Stimulated activated CD8-positive, alpha-beta memory T cell treated with anti-CD3 and anti-CD28 coated beads, Interleukin-12 subunit alpha, Interleukin-12 subunit beta, amount 100 ng/mL, for 1 hour (primary cell): ENCODE data around the gene EVC2.

Experiments
- DNase-seq: peaks from one replicate; pipeline ENCODE4 v3.0.0-alpha.2; 2020; ENCODE audit warnings: low read depth

The EVC2 gene, protein sequence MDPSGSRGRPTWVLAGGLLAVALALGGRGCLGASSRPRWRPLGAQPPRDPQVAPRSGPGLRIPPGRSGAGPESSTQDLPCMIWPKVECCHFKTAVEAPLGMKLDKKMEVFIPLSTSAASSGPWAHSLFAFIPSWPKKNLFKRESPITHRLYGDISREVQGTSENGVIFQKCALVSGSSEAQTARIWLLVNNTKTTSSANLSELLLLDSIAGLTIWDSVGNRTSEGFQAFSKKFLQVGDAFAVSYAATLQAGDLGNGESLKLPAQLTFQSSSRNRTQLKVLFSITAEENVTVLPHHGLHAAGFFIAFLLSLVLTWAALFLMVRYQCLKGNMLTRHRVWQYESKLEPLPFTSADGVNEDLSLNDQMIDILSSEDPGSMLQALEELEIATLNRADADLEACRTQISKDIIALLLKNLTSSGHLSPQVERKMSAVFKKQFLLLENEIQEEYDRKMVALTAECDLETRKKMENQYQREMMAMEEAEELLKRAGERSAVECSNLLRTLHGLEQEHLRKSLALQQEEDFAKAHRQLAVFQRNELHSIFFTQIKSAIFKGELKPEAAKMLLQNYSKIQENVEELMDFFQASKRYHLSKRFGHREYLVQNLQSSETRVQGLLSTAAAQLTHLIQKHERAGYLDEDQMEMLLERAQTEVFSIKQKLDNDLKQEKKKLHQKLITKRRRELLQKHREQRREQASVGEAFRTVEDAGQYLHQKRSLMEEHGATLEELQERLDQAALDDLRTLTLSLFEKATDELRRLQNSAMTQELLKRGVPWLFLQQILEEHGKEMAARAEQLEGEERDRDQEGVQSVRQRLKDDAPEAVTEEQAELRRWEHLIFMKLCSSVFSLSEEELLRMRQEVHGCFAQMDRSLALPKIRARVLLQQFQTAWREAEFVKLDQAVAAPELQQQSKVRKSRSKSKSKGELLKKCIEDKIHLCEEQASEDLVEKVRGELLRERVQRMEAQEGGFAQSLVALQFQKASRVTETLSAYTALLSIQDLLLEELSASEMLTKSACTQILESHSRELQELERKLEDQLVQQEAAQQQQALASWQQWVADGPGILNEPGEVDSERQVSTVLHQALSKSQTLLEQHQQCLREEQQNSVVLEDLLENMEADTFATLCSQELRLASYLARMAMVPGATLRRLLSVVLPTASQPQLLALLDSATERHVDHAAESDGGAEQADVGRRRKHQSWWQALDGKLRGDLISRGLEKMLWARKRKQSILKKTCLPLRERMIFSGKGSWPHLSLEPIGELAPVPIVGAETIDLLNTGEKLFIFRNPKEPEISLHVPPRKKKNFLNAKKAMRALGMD

DNA sequence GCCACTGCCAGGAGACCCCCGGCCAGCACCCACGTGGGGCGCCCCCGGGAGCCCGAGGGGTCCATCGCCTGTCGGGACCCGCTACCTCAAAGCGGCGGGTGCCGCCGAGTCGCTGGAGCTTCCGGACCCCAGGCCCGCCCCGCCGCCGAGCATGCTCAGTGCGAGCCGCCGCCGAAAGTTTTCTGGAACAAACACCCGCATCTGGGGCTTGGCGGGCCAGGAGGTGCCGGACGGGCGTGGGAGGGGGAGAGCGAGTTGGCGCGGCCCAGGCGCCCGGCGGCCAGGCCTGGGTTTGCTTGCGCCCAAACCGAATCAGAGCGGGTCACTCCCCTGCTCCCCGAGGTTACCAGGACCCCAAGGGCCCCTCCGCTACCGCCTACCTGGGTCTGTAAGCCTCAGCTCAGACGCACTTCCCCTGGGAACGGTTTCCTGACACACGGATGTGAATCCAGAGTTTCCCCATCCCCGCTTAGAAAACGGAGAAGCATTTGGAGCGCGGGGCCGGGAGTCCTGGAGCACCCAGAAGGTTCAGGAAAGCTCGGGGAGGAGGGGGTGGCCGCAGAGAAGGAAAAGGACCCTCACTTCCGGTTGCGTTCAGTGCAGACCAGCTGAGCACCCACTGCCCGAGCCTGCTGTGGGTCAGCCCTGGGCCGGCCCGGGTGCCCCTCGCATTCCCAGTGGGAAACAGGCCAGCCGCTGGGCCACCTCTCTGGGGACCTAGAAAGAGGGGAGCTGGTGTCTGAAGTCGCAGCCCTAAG, at the start of gene EVC2:
Gene EVC2 (minus strand): TSS at position 111 of the 758 bp plus-strand sequence. CDS start 46 bp downstream, at position 65.
- no peak for DNase-seq

DNA sequence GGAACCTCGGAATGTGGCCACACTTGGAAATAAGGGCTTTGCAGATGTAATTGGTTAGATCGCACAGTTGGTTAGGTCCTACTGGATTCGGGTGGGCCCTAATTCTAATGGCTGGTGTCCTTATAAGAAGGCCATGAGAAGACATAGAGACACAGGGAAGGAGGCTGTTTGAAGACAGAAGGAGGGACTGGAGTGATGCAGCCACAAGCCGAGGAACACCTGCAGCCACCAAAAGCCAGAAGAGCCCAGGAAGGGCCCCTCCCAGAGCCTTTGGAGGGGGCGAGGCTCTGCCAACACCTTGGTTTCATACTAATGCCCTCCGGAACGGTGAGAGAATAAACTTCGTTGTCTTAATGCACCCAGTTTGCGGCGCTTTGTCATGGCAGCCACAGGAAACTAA, 49.6 kb upstream of the EVC2 start:
- no peak for DNase-seq

DNA sequence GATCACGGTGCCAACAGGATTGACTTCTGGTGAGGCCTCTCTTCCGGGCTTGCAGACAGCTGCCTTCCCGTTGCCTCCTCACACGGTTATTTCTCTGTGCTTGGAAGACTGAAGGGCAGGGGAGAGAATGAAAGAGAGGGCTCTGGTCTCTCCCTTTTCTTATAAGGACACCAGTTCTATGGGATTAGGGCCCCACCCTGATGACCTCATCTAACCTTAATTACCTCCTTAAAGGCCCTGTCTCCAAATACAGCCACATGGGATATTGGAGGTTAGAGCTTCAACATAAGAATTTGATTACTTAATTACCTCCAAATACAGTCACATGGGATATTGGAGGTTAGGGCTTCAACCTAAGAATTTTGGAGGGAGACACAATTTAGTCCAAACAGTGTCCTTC, 49.2 kb upstream of the EVC2 start:
- DNase-seq, result no peak

DNA sequence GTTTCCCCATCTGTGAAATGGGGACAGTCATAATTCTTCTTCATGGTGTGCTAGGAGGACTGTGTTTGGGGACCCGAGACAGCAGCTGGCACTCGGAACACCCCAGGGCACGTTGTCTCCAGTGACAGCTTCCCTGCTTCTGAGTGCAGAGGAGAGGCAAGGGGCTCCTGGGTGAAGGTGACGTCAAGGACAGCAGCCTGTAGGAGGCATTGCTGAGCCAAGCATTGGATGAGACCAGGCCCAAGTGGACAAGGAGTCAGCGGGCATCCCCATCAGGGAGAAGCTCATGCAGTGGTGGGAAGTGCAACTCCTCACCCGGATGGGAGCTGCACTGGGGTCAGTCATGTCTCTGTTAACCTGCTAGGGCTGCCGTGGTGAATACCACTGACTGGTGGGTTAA, 48.7 kb upstream of the EVC2 start:
- no peak for DNase-seq

DNA sequence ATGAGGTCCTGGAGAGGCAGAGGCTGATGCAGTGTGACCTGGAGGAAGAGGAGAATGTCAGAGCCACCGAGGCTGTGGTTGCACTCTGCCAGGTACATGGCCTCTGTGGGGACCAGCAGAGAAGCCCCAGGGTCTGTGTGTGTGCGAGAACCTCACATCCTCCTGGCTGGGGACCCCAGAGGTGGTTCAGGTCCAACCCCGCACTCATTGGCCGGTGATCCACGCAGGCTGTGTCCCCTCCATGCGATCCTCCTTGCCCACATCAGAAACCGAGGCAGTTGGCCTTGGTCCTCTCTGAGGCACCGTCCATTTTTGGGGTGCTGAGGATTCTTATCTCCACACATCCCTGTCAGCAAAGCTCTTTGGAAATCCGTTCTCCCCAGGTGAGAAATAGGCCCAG, 47.9 kb upstream of the EVC2 start:
- DNase-seq, result no peak

DNA sequence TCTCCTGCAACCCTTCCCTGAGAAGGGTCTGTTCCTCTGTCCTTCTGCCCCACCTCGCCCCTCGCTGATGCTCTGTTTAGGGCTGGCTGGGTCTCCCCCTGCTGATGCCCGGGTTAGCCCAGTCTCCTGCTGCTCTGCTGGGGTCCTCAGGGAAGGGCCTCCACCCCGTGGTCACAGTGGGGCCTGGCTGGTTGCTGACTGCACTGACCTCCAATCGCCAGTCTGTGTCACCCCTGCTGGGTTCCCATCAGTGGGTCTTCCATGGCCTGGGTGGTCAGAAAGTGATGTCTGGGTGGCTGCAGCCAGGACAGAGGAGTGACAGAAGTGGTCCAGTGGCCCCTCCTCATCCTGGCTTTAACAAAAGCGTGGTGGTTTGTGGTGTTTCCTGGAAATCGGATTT, 47.3 kb upstream of the EVC2 start:
- DNase-seq, result no peak

DNA sequence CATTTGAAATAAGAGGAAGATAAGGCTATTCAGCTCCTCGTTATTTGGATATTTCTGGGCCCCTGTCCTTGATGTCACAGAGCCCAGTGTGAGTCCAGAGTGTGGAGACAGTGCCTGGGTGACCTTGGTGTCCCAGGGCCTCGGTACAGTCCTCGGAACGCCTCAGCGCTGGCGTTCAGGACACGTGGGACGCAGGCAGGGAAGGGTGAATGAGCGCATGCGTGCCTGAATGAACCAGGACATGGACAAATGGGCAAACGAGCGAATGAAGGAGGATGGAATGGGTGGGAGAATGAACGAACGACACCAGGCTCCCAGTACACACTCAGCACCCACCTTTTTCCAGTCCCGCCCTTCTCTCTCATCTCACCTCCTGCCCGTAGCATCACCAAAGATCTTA, 46.8 kb upstream of the EVC2 start:
- no peak for DNase-seq

DNA sequence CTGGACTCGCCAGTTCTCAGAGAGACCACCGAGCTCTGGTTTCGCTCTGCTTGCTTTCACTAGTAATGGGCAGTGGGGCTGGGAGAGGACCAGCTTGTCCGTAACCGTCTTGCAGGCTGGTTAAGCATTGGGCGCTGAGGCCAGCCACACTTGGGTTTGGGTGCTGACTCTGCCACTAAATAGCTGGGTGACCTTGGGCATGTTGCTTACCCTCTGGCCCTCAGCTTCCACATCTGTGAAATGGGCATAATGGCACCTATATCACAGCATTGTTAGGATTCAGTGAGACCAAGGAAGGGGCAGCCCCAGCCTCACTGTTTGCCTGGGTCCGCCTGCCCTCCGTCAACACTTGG, 46.1 kb upstream of the EVC2 start:
- no peak for DNase-seq

DNA sequence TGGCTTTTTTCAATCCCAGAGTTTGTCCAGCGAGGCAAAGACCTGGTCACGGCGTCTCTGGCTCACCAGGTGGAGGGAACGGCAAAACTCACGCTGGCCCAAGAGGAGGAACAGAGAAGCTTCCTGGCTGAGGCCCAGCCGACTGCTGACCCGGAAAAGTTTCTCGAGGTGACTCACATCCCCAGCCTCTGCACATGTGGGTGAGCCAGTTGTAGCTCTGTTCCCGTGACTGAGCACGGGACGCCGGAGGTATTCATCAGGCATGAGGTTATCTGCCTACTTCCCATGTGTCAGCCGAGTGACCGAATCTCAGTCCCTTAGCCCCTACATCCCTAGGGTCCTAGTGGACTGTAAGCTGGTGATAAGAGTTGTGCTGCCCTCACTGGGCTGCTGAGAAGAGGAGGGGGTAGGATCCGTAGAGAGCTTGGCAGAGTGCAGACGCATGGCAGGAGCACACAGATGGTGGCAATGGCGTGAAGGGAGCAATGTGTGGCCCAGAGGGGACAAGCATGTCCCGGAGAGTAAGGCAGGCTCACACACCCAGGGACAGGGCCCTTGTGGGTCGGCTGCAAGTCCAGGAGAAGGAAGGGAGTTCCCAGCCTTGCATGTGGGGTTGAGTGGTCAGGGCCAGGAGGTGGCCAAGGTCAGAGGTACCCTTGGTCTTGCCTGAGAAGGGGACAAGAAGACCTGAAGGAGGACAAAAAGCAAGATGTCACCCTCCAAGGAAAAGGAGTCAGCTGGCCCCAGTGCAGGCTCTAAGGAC, 45.6 kb upstream of the EVC2 start:
- DNase-seq, result no peak

DNA sequence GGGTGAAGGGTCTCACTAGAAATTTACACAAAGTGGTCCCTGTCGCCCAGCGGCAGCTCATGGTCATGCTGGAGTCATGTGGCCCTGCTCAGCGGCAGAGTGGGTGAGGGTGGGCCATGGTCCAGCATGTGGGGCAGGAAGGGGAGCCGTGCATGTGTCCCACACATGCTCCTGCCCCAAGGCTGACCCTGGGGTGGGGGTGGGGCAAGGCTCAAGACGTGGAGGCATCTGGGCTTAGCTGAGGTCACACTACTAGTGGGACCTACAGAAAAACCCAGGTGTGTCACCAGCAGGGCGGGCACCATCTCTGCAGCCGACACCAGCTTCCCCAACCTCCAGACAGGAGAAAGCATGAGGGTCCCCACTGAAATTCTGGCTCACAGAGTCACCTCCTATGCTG, 45.0 kb upstream of the EVC2 start:
- no peak for DNase-seq

DNA sequence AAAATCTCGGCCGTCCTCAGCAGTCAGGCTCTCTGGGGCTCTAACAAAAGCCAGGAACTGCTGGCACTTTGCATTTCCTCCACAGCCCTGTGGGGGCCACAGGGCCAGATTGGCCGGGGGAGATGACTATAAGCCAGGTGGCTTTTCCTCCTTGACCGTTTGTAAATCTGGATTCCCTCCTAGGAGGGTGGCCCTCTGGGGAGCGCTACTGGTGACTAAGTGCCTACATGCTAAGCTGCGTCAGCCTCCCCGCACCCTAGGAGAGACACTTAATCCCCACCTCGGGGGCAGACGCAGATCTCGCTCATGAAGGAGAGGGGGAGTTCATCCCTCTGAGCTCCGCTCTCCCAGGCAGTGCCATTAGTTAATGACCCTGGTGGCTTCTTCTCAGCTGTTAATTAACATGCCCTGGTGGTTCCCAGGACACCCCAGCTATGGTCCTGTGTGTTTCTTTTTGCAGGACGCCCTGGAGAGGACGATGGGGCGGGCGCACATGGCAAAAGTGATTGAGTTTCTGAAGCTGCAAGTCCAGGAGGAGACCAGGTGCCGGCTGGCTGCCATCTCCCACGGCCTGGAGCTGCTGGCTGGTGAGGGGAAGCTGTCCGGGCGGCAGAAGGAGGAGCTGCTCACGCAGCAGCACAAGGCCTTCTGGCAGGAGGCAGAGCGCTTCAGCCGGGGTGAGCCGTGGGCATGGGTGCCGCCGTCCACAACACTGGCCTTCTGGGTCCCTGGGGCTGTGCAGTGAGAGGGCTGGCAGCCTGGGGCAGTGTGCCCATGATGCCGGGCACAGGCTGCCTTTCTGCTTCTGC, 44.2 kb upstream of the EVC2 start:
- no peak for DNase-seq

DNA sequence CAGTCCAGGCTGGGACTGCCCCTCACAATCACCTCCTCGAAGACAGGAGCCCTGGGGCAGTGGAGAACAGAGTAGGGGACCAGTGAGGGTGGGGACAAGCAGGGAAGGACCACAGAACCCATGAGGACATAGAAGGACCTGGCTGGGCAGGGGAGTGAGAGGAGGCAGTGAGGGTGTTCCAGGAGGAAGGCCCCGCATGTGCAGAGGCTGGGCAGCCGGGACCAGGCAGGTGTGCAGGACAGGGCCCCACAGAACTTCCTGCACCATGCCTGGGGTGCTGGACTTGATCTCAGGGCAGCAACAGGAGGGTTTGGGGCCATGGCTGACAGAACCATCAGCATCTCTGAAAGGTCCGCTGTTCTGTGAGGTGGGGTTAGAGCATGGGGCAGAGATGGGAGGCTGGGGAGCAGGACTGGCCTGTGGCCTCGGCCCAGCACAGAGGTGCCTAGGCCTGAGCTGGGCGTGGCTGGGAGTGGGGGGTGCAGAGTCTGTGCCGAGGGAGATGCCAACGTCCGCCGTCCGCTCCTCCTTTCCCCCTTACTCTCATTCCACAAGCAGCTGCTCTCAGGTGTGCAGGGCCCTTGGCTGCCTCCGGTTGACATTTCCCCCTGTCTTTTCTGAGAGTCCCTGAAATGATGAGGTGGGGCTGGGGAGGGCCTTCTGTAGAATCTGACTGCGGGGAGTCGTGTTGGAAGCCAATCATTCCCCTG, 43.5 kb upstream of the EVC2 start:
- no peak for DNase-seq

DNA sequence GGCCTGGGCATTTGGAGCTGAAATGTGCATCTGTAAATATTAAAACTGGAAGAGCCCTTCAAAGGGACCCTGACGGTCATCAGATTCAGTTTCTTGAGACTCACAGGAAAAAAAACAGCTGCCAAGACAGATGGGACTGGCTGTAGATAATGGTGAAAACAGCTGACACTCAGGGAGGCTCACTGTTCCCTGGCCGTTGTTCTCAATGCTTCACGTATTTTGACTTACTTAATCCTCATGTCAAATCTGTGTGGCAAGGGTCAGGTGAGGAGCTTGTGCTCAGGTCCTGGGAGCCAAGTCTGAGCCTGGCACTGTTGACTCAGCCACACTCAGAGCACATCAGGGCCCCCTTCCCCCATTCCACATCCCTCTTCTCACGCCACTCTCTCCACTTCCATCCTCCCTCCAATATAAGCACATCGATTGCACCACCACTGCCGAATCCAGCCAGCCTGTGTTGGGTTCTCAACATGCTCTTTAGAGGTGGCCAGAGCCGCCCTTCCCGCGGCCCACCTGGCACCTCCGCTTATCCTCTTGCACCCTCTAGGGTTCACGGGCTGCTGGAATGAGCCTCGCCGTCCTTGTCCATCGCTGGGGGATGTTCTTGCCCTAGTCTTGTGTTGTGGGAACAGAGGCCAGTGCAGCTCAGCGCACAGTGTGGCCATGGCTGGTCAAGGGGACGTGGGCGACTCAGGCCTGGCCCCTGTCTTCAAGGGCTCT, 42.7 kb upstream of the EVC2 start:
- no peak for DNase-seq

DNA sequence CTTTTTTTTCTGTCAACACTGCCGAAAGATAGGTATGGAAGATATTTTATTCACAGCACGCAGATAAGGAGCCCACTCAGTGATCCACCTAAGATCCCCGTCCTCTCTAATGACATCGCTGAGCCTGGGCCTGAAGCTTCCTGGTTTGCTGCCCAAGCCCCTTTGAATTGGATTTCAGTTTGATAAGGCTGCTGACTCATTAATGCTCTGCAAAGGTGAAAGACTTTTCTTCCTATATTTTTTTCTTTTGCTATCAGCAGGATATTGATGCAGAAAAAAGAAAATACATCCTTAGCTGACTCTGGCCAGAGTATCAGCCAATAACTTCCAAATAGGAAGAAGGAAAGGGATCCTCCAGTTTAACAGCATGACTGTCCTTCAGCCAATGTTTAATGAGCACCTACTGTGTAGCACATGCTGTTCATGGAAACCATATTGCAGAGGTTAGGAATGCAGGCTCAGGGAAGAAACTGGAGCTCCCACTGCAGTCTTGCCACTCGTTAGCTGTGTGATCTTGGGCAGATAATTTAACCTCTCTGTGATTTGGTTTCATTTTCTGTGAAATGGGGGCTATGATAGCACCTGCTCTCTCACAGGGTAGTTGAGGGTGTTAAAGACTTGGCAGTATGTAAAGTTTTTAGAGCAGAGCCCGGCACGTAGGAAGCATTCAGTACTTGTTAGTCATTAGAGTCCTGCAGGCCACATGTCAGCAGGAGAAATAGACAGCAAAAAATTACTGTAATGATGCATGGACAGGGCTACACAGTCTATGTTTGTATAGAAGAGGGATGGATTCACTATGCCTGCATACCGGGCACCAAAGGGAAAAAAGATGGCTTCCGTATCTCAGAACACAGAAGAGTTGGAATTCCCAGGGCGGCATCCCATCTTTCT, 41.9 kb upstream of the EVC2 start:
- DNase-seq, result no peak

DNA sequence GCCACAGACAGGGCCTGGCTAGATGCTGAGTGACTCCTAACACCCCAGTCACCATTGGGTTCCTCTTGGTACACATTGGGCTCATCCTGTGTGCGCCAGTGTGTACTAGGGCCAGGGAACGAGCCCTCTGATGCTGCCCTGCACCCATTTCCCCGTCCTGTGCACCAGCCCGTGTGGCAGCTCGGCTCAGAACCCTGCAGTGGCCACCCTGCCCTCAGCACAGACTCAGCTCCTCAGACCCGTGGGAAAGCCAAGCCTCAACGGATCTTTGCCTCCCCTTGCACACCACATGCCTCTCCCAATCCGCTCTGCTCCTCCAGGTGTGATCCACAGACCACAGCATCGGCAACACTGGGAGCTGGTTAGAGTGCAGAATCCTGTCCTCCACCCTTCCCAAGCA, 41.2 kb upstream of the EVC2 start:
- no peak for DNase-seq

DNA sequence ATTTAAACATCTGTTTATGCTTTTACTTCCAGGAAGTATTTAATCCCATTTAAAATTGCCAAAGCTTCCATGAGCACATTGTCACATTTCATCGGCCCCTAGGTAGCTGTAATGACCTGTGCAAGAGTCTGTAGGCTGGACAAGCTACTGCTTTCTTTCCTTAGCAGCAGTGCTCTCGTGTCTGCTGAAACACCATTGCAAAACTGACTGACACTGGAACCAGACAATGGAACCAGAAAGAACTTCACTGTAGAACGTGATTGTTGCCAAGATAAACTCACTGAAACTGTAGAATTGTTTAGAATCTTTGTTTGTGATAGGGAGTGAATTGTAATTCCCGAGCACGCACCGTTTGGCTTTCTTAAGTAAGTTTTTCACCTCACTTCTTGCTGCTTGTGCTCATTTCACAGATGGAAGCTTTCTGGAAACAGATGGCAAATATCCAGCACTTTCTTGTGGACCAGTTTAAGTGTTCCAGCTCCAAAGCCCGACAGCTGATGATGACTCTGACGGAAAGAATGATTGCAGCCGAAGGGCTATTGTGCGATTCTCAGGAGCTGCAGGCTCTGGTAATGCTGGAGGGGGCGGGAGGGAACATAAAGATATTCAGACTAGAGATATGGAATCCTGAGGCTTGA, 39.5 kb upstream of the EVC2 start:
- DNase-seq, result no peak
